ENCODE data around the gene UBLCP1. TPM values are rescaled to one million over a fixed set of nuclear protein-coding genes. Genes with fewer than 3 reads are reported as not detected.

The UBLCP1 gene
- total RNA-seq, 1 experiment from 2014 or later: 32.9 TPM

DNA sequence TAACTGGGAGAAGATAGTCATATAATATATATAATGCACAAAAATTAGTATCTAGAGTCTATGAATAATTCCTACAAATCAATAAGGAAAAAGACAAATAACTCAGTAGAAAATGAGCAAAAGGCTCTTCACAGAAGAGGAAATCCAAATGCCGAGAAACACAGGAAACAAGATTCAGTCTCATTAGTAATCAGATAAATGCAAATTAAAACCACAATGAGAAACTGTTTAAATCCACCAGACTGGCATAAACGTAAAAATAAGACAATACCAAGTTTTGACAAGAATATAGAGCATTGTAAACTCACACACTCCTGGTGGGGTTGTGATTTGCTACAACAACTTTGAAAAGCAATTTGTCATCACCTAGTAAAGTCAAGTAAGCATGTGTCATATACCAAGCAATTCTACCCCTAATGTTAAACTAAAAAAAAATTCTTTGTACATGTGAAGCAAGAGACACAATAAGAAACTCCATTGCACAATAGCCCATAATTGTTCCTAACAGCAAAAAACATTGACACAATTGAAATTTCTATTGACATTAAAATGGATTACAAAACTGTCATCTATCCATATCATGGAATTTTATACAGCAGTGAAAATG, 21.0 kb upstream of the UBLCP1 start:
- ChIA-PET POLR2A (no interaction called here), CTCF (no interaction called here), RAD21 (ENCODE audit: low non-redundant PET in 1 of 2, low total read pairs in 2 of 2, uncharacterized antibody in 2 of 2, unreplicated experiment in 2 of 2) (no interaction called here)
- no peak for DNase-seq (ENCODE audit: low read depth, low spot score)
- H3K4me1 ChIP-seq (ENCODE audit: control insufficient read depth in 1 of 2, insufficient read depth in 2 of 2, low read length in 2 of 2): peaks cover 6 to 12% of the 10 kb centered on the region in 2 experiments; a peak in 3 of 4 replicates
- H3K9me2 ChIP-seq (ENCODE audit: insufficient read depth): no peaks in the 10 kb centered on the region
- H2AFZ ChIP-seq (ENCODE audit: low read depth, low read length, poor library complexity, severe bottlenecking): no peak overlapping the region
- H4K20me1 ChIP-seq (ENCODE audit: insufficient read depth): no peaks in the 10 kb centered on the region
- no peaks in the 10 kb centered on the region for H3K9me3 ChIP-seq (ENCODE audit: control insufficient read depth in 1 of 2, insufficient read depth in 1 of 2, low read depth in 1 of 2, low read length in 2 of 2)
- no peaks in the 10 kb centered on the region for H3K36me3 ChIP-seq (ENCODE audit: control insufficient read depth in 1 of 2, insufficient read depth in 2 of 2, low read length in 2 of 2)
- H3K4me3 ChIP-seq (replicated peaks in 1 of 2; ENCODE audit: low read depth in 1 of 2, low read length in 2 of 2): no peak overlapping the region
- no peak overlapping the region for H3K27ac ChIP-seq (ENCODE audit: low read depth, low read length)
- no peaks in the 10 kb centered on the region for H3K27me3 ChIP-seq (ENCODE audit: insufficient read depth, low read length)
- no peak overlapping the region for H3K4me2 ChIP-seq (ENCODE audit: low read length)
- intact Hi-C loops (cut with micrococcal nuclease): no loop called here
- no TSS peak for BruUV-seq (replicated peaks)
- no peak for TF ChIP-seq EGR1 (IDR thresholded peaks at IDR 0.05; ENCODE audit: low read depth)
- TF ChIP-seq FOSL1 (IDR thresholded peaks at IDR 0.05; ENCODE audit: low read depth): no peak
- no peaks in the 10 kb centered on the region for H3K79me2 ChIP-seq (ENCODE audit: insufficient read depth, low read length)
- ATAC-seq: no peak
- H3K9ac ChIP-seq (ENCODE audit: low read length): no peak overlapping the region

DNA sequence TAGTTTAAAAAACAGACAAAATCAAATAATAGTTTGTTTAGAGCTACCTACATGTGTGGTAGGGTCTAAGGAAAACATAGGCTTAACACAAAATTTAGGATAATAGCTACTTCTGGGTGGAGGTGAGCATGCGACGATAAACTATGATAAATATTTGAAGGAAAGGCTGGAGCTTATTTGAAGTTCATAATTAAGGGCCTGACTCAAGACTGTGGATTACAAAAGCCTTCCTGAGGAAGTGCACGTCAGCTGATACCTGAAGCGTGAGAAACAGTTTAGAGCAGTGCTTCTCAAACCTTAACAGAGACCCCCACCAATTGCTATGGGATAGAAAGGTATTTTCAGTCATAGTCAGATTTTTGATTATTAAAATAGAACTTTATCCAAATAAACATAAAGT, 20.4 kb upstream of the UBLCP1 start:
- no peaks in the 10 kb centered on the region for H4K20me1 ChIP-seq (ENCODE audit: insufficient read depth)
- H3K9ac ChIP-seq (ENCODE audit: low read length): no peak overlapping the region
- no peaks in the 10 kb centered on the region for H3K79me2 ChIP-seq (ENCODE audit: insufficient read depth, low read length)
- H2AFZ ChIP-seq (ENCODE audit: low read depth, low read length, poor library complexity, severe bottlenecking): no peak overlapping the region
- no peak overlapping the region for H3K4me2 ChIP-seq (ENCODE audit: low read length)
- no TSS peak for BruUV-seq (replicated peaks)
- no peak for TF ChIP-seq TCF7L2 (IDR thresholded peaks at IDR 0.05; ENCODE audit: borderline replicate concordance, extremely low read depth, insufficient read depth, insufficient read length)
- TF ChIP-seq EGR1 (IDR thresholded peaks at IDR 0.05; ENCODE audit: low read depth): no peak
- TF ChIP-seq, protein P1, sequence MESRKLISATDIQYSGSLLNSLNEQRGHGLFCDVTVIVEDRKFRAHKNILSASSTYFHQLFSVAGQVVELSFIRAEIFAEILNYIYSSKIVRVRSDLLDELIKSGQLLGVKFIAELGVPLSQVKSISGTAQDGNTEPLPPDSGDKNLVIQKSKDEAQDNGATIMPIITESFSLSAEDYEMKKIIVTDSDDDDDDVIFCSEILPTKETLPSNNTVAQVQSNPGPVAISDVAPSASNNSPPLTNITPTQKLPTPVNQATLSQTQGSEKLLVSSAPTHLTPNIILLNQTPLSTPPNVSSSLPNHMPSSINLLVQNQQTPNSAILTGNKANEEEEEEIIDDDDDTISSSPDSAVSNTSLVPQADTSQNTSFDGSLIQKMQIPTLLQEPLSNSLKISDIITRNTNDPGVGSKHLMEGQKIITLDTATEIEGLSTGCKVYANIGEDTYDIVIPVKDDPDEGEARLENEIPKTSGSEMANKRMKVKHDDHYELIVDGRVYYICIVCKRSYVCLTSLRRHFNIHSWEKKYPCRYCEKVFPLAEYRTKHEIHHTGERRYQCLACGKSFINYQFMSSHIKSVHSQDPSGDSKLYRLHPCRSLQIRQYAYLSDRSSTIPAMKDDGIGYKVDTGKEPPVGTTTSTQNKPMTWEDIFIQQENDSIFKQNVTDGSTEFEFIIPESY (IDR thresholded peaks at IDR 0.05; ENCODE audit: extremely low read depth, insufficient replicate concordance, low read length): no peak
- TF ChIP-seq SIN3A (IDR thresholded peaks at IDR 0.05; ENCODE audit: low read depth): no peak
- TF ChIP-seq SRF (IDR thresholded peaks at IDR 0.05; ENCODE audit: low read depth): no peak
- no peak for TF ChIP-seq POLR2A (IDR thresholded peaks at IDR 0.05; ENCODE audit: borderline replicate concordance, extremely low read depth, insufficient read depth, insufficient read length)
- no peak for TF ChIP-seq SP1 (IDR thresholded peaks at IDR 0.05; ENCODE audit: low read depth)
- TF ChIP-seq, protein P2, sequence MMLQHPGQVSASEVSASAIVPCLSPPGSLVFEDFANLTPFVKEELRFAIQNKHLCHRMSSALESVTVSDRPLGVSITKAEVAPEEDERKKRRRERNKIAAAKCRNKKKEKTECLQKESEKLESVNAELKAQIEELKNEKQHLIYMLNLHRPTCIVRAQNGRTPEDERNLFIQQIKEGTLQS (IDR thresholded peaks at IDR 0.05): no peak
- TF ChIP-seq EZH2phosphoT487 (IDR thresholded peaks at IDR 0.05; ENCODE audit: borderline replicate concordance): no peak
- CTCF ChIA-PET: no interaction called here
- no peaks in the 10 kb centered on the region for H3K27me3 ChIP-seq (ENCODE audit: insufficient read depth, low read length)
- H3K4me1 ChIP-seq (ENCODE audit: control insufficient read depth in 1 of 2, insufficient read depth in 2 of 2, low read length in 2 of 2): peaks cover 6 to 12% of the 10 kb centered on the region in 2 experiments; a peak in 3 of 4 replicates
- no peaks in the 10 kb centered on the region for H3K36me3 ChIP-seq (ENCODE audit: control insufficient read depth in 1 of 2, insufficient read depth in 2 of 2, low read length in 2 of 2)
- H3K9me2 ChIP-seq (ENCODE audit: insufficient read depth): no peaks in the 10 kb centered on the region
- no peak overlapping the region for H3K4me3 ChIP-seq (replicated peaks in 1 of 2; ENCODE audit: low read depth in 1 of 2, low read length in 2 of 2)
- ATAC-seq (no peak), DNase-seq (ENCODE audit: low read depth, low spot score) (no peak)
- RAD21 ChIA-PET (ENCODE audit: low non-redundant PET in 1 of 2, low total read pairs in 2 of 2, uncharacterized antibody in 2 of 2, unreplicated experiment in 2 of 2): no interaction called here
- POLR2A ChIA-PET: no interaction called here
- intact Hi-C loops (cut with micrococcal nuclease): no loop called here
- no peak overlapping the region for H3K27ac ChIP-seq (ENCODE audit: low read depth, low read length)
- H3K9me3 ChIP-seq (ENCODE audit: control insufficient read depth in 1 of 2, insufficient read depth in 1 of 2, low read depth in 1 of 2, low read length in 2 of 2): no peaks in the 10 kb centered on the region

Measured in HCT116 (cell line).